Dermis microvascular lymphatic vessel endothelial cell (primary cell): ENCODE results near the gene KIRREL2. TPM values are rescaled to one million over a fixed set of nuclear protein-coding genes. Genes with fewer than 3 reads are reported as not detected.
A peak's percentile ranks its signal among the peaks of the same experiment; 100 is the strongest.

Experiments
- DNase-seq, 2 donors: peaks; one replicate each; pipeline versions ENCODE4 v3.0.0 to v3.0.0-alpha.2; 2010; ENCODE audit warnings: low read depth in 2 of 2
- total RNA-seq: library from RNA; depleted of rRNA; stranded (reverse); fragments of >200 nt; gene quantifications from 2 replicates; pipeline ENCODE4 v1.2.1, GENCODE V29; 2014

KIRREL2 gene
- total RNA-seq, 1 donor from 2014 or later, result not detected

DNA sequence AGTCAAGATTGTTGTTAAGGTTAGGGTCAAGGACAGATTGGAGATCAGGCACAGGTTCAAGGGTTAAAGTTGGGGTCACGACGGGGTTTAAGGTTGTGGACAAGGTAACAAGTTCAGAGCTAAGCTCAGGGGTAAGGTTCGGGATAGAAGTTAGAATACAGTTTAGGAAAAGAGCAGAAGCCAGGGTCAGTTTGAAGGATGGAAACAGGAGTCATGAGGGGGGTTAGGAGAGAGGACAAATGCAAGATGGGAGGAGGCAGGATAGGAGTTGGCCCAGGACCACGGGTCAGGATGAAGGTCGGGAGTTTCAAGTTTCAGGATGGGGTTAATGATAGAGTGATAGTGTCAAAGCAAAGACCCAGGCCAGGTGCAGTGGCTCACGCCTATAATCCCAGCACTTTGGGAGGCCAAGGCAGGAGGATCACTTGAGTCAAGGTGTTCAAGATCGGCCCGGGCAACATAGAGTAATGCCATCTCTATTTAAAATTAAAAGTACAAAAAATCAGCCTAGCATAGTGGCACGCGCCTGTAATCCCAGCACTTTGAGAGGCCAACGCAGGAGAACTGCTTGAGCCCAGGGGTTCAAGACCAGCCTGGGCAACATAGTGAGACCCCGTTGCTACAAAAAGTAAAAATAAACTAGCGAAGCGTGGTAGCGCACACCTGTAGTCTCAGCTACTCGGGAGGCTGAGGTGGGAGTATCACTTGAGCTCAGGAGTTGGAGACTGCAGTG lies 12.1 kb upstream of the KIRREL2 start:
- no peak for DNase-seq

GRCh38 chr19:35845215-35846037 lies 11.3 kb upstream of the KIRREL2 start:
- DNase-seq, result no peak

DNA sequence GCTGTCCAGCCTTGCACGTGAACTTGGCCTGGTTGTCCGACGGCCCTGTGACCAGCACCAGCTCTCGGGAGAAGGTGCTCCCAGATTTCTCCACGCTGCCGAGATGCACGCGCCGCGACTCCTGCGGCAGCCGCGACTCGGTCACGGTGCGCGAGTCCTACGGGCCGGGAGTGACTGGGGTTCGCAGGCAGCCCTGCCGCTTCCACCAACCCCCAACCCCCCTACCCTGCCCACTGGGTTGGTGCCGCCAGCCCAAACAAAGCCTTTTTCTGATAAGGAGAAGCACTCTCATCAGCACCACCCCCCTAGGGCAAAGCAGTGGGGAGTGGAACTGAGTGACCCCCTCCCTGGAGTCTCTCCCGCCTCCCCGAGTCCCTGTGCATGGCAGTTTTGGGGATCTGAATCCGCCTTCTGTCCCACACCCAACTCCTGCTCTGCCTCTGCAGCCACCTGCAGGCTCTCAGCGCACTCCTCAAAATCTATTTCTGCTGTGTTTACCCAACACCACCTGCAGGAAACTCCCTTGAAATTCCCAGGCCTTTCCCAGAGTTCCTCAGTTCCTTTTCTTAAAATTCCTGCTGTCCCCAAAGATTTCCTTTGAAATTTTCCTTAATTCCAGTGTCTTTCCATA lies 10.6 kb upstream of the KIRREL2 start:
- DNase-seq, result no peak

- no peak for DNase-seq
Observed at GRCh38 chr19:35847911-35848310, 8.8 kb upstream of the KIRREL2 start.

DNA sequence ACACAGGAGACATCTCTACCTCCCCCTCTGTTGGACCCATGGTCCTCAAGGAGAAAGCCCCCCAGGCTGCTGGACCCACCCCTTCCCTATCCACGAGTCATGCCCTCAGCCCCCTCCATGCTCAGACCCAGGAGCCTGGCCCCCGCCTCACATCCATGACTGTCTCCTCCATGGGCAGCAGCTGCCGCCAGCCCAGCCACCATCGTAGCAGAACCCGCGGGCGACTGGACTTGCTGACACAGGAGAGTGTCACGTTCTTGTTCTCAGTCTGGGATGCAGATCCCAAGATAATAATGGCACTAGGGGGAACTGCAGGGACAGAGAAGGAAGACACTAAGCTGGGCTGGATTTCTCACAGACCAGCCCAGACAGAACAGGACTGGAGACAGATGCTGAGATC lies 8.2 kb upstream of the KIRREL2 start:
- no peak for DNase-seq

- no peak for DNase-seq
Observed at GRCh38 chr19:35848919-35849505, 7.7 kb upstream of the KIRREL2 start.

GRCh38 chr19:35851213-35852028 lies 5.3 kb upstream of the KIRREL2 start:
- no peak for DNase-seq

GRCh38 chr19:35852029-35852780 lies 4.5 kb upstream of the KIRREL2 start, which contains the start of gene NPHS1:
NPHS1 (minus strand) TSS chr19:35852504; CDS start chr19:35851837, 667 bp downstream.
- no peak for DNase-seq

GRCh38 chr19:35853038-35853756 lies 3.5 kb upstream of the KIRREL2 start:
- DNase-seq, result no peak

DNA sequence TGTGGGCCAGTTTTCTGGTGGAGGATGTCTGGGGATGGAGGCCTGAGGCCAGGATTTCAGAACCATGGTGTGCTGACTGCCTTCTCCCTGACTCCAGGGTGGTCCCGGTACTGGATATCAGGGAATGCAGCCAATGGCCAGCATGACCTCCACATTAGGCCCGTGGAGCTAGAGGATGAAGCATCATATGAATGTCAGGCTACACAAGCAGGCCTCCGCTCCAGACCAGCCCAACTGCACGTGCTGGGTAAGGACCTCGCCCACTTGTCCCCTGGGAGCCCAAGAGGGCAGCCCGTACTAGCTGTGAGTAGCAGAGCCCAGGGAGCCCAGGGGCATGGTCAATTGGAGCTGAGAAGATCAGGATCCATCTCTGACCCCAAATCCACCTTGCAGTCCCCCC lies 1.6 kb downstream of the KIRREL2 start:
- no peak for DNase-seq

DNA sequence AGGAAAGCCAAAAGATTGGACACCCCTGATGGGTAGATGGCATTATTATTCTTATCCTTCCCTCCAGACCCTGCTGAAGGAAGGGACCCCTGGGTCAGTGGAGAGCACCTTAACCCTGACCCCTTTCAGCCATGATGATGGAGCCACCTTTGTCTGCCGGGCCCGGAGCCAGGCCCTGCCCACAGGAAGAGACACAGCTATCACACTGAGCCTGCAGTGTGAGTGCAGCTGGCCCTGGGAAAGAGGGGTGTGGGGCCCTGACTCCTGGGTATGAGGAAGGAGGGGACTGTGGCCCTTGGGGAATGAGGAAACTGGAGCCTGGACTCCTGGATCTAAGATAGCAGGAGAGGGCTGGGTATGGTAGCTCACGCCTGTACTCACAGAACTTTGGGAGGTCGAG lies 2.7 kb downstream of the KIRREL2 start:
- no peak for DNase-seq

DNA sequence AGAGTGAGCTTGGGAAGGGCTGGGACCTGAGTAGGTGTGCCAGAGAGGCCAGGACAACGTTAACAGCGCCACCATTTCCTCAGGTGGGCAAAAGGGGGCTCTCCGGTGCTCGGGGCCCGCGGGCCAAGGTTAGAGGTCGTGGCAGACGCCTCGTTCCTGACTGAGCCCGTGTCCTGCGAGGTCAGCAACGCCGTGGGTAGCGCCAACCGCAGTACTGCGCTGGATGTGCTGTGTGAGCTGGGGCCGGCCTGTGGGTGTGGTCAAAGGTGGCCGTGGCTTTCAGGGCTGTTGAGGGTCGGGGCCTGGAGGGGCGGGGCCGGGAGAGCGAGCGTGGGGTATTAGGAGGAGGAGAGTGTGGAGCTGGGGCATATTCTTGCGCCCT lies 3.7 kb downstream of the KIRREL2 start:
- DNase-seq, result no peak

DNA sequence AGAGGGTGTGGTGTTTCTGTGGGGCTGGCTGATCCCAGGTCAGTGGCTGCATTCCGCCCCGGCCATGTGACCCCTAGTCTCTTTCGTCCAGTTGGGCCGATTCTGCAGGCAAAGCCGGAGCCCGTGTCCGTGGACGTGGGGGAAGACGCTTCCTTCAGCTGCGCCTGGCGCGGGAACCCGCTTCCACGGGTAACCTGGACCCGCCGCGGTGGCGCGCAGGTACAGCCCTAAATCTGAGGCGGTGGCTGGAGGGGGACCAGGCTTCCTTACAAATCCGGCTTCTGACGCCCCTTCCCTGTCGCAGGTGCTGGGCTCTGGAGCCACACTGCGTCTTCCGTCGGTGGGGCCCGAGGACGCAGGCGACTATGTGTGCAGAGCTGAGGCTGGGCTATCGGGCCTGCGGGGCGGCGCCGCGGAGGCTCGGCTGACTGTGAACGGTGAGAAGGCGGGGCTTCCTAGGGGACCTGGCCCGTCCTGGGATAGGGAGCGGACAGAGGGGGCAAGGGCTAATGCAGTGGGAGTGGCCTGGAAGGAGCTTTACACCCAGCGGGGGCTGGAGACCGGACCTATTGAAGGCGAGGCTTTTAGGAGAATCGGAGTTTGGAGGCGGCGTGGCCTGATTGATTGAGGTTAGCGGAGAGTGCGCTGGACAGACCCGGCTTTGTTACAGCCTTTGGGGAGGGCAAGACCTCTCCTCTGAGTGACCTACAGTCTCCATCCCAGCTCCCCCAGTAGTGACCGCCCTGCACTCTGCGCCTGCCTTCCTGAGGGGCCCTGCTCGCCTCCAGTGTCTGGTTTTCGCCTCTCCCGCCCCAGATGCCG lies 4.3 kb downstream of the KIRREL2 start:
- no peak for DNase-seq

GRCh38 chr19:35861640-35862160 lies 5.0 kb downstream of the KIRREL2 start:
- DNase-seq, result no peak

GRCh38 chr19:35862528-35862927 lies 5.8 kb downstream of the KIRREL2 start:
- no peak for DNase-seq

DNA sequence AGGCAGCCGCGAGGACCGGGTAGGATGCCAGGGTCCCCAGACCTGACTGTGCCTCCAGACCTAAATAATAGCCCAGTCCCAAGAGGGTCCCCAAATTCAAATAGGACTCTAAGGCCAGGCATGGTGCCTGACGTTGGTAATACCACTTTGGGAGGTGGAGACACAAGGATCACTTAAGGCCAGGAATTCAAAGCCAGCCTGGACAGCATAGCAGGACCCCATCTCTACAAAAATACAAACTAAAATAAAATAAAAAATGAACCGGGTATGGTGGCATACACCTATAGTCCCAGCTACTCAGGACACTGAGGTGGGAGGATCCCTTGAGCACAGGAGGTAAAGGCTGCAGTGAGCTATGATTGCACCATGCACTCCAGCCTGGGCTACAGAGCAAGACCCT lies 6.3 kb downstream of the KIRREL2 start:
- no peak for DNase-seq

DNA sequence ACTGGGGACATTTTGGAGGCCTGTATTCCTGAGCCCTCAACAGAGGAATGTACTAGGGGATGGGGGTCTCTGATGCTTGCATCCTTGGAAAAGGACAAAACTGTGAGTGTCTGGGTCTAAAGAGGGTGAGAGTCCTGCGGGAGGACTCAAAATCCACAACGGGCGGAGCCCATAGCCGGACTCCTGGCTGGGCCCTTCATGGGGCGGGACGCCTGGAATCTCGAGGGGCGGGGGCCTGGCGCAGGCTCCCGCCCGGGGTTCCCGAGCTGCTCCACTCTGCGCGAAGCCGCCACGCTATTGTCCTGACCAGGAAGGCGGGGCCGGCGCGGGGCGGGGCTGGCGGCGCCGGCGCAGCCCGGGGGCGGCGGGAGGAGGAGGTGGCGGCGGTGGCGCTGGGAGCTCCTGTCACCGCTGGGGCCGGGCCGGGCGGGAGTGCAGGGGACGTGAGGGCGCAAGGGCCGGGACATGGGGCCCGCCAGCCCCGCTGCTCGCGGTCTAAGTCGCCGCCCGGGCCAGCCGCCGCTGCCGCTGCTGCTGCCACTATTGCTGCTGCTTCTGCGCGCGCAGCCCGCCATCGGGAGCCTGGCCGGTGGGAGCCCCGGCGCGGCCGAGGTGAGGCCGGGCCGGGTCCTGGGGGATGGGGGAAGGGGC lies 11.6 kb downstream of the KIRREL2 start, which contains the start of gene APLP1:
Gene APLP1, plus strand, starts transcription at position 403 of the 651 bp plus-strand sequence. Its CDS starts 63 bp downstream, at position 466.
- DNase-seq, result peak in 1 of 2 donors; percentile 50

DNA sequence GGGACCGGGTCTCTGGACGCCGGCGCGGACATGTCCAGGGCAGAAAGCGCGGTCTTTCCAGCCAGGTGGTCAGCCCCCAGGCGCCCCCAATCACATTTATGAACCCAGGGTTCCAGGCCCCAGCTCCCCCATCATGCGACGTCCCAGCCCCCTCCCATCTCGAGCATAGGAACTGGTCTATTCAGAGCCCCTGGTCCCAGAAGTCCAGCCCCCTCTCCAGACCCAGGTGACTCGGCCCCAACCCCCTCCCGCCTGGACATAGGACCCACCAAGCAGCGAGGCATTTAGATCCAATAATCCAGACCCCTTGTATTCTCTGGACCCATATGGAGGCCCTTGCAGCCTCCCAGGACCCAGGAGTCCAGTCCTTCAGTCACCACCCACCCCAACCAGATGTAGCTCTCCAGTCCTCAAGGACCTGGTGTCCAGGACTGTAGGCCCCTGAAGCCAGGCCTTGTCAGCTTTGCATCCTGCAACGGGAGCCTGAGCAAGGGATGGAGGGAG lies 12.2 kb downstream of the KIRREL2 start:
- no peak for DNase-seq
